Ammon's horn (tissue), 1 donor: Measurements from ENCODE around the gene CCBE1.
"Not testable (repeated sequence)": the region's sequence is repeated elsewhere in the genome, so short reads cannot be mapped to it uniquely, and the experiment has no call there.

ENCODE experiments used
- DNase-seq: peaks from one replicate; pipeline ENCODE4 v3.0.0-alpha.2; 2016; ENCODE audit warnings: low spot score

CCBE1 gene

GRCh38 chr18:59539108-59539507 lies 158.1 kb downstream of the CCBE1 start:
- no peak for DNase-seq

GRCh38 chr18:59537579-59537978 lies 159.6 kb downstream of the CCBE1 start:
- no peak for DNase-seq

- no peak for DNase-seq
Observed at GRCh38 chr18:59536166-59536565, 161.1 kb downstream of the CCBE1 start.

- no peak for DNase-seq
Observed at GRCh38 chr18:59535055-59535454, 162.2 kb downstream of the CCBE1 start.

DNA sequence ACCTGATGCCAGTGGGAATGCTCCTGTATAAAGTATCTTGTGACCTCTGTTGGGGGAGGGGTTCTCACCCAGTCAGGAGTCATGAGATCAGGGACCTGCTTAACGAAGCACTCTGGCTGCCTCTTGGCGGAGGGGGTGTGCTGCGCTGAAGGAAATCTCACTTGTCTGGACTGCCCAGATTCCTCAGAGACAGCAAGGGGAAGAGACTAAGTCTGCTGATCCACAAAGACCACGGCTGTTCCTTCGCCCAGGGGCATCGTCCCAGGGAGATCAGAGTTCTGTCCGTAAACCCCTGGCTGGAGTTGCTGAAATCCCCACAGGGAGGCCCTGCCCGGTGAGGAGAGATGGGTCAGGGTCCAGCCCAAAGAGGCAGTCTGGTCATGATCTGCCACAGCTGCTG lies 168.4 kb downstream of the CCBE1 start:
- DNase-seq = no peak

GRCh38 chr18:59520562-59521355 lies 176.5 kb downstream of the CCBE1 start:
- no peak for DNase-seq

DNA sequence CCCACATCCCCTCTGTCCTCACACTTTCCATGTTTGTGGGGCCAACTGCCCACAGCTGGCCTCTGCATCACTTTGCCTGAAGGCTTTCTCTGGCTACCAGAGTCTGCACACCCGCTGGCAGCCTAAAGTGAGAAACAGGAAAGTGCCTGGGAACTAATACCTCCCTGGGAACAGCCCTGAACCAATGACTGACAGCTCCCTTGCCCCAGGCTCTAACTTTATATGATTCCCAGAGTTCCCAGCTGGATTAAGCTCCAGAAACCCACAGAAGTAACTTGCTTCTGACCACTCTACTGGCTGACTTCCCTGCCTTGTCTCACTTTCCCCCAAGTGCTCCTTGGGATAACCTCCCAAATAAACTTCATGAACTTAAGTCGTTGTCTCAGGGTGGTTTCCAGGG lies 178.5 kb downstream of the CCBE1 start:
- DNase-seq = no peak

- no peak for DNase-seq
Observed at GRCh38 chr18:59517446-59518165, 179.6 kb downstream of the CCBE1 start.

- DNase-seq = no peak
Observed at GRCh38 chr18:59516356-59517155, 180.7 kb downstream of the CCBE1 start.

GRCh38 chr18:59515956-59516355 lies 181.3 kb downstream of the CCBE1 start:
- not testable (repeated sequence) for DNase-seq

- DNase-seq = no peak
Observed at GRCh38 chr18:59515147-59515546, 182.1 kb downstream of the CCBE1 start.

GRCh38 chr18:59514203-59514602 lies 183.0 kb downstream of the CCBE1 start:
- peak; percentile 45 for DNase-seq

- DNase-seq = no peak
Observed at GRCh38 chr18:59512025-59512755, 185.0 kb downstream of the CCBE1 start.

DNA sequence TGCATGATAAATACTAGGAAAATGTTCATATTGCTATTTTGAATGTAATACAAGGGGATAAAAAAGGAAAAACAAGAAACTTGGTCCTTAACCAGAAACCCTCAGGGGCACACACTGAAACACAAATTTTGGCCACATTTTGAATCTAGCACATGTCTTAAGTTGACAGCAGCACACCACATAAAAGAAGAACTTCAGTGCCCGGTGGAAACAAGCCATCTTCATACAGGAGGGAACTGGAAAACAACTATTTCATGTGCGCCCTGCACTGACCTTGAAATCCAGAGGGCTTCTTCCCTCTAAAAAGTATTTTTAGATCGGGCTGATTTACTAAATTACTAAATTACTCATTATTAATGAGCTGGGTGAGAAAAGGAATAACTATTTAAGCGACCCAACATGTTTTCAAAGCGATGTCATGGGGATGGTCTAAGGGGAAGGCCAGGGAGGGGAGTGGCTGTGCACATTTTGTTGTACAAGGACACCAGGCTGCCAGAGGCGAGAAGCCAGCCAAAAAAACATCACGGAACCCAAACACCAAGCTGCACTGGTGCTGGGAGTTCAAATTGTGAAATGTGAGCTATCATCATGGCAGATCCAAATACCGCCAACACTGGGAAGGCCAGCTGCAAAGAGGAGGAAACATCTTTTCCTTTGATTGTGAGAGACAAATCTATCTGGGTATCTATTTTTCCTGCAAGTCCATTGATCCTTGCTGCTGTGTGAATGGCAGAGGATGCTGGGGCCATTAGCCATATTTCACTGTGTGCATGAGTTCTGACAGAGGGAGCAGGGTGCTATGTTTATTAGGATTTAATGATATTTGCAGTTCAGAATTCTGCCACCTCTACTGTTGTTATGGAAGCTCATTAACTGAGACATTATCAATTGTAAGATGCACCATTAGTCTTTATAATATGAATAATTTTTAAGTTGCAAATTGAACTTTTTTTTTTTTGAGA lies 187.5 kb downstream of the CCBE1 start:
- DNase-seq = no peak

GRCh38 chr18:59505356-59505755 lies 191.9 kb downstream of the CCBE1 start:
- no peak for DNase-seq

DNA sequence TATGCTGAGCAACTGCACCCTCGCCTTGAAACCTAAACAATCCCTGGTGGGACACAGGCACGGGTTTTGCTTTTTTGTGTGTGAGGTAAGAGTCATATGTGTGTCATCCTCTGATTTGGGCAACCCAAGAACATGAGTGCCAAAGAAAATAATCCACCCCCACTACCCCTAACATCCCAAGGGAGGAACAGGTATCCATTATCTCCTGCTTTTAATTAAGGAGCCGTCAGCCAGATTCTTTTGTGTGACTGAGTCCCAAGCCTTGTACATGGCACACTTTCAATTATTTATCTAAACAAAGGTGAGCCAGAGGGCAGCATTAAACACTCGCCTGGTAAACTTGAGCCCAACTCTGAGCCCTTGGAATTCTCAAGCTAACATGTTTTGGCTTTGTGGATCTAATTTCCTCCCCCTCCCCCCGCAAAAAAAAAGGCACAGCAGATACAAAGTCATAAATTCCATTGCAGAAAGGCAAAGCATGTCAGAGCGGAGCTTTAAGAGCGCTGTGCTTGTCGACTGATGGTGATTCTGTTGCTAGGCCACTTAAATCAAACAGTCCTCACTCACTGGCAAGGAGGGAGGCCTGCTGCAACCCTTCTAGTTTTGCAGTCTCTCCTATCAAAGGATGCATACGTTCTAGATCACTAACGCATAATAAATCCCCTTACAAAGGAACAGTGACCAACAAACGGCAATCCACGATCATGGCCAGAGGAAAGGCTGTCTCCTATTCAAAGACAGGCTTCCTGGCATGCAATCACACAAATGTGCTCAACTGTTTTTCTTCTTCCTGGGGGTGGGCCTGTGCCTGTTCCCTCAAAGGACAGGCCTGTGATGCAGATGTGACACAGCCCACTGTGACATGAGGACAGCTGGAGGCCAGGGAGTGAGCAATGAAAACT lies 194.7 kb downstream of the CCBE1 start:
- peak; percentile 32 for DNase-seq

DNA sequence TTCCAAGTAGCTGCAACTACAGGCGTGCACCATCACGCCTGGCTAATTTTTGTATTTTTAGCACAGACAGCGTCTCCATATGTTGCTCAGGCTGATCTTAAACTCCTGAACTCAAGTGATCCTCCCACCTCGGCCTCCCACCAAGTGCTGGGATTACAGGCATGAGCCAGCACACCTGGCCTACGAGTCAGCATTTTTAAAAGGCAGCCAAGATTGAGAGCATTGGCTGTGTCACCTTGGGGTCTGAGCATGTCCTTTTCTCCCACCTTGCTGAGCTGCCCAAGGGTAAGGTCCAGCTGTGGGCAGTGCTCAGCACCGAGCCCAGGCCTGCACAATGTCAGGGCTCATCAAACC lies 195.3 kb downstream of the CCBE1 start:
- DNase-seq = no peak

DNA sequence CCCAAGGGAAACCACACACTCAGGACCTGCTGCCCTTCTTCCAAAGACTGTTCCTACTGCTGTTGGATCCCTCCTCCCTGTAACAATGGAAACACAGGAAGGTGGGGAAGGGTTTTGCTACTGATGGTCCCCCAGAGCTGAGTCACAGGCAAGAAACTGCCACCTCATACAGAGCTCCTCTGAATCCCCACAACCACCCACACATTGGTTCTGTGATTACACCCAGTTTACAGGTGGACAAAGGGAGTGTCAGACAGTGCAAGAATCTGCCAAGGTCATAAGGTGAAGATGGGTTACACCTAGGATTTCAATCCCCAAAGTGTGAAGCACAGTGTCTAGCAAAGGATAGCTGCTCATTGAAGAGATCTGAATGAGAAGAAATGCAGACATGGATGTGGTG lies 196.5 kb downstream of the CCBE1 start:
- DNase-seq = no peak

DNA sequence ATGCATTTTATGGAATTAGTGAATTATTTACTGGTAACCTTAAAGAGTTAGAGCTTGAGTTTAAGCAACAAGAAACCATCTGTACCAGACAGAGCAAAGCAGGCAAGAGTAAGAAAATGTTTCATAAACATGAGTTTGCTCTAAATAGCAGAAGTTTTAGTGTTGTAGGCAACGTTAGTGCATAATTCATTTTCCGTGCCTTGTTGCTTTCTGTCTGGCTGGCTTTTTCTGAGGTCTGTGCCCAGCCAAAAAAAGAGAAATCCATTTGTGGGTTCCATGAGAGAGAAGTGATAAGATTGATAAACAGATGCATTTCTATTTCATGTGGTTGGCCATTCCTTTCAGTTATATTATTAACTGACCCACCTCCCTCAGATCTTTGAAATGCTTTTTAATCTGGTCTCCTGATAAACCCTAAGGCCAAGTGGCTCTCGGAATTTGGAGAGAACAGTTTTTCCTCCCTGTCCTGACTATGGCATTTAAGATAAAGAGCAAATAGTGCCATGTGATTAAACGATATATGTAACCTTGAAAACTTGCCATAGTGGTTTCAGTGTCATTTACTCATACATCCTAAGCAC lies 198.6 kb downstream of the CCBE1 start:
- no peak for DNase-seq
